Muscle of leg (tissue), 11 donors: ENCODE measurements around the gene TREML1. TPM values are rescaled to one million over a fixed set of nuclear protein-coding genes. Genes with fewer than 3 reads are reported as not detected.

Experiments
- DNase-seq: peaks from one replicate; pipeline ENCODE4 v3.0.0; 2013
- H3K27ac ChIP-seq: one replicate; pipeline ENCODE4 v1.5.1; 2013; ENCODE audit warnings: mild to moderate bottlenecking, low read length, control low read depth
- H3K27me3 ChIP-seq: one replicate; pipeline ENCODE4 v1.6.1; 2013; ENCODE audit warnings: low read length; ENCODE audit not compliant: control insufficient read depth, insufficient read depth
- H3K36me3 ChIP-seq: one replicate; pipeline ENCODE4 v1.6.1; 2013; ENCODE audit warnings: low read length; ENCODE audit not compliant: control insufficient read depth, insufficient read depth
- H3K4me1 ChIP-seq: one replicate; pipeline ENCODE4 v1.6.1; 2013; ENCODE audit warnings: low read length; ENCODE audit not compliant: control insufficient read depth, insufficient read depth
- H3K4me3 ChIP-seq: one replicate; pipeline ENCODE4 v1.5.1; 2013; ENCODE audit warnings: low read length, control low read depth
- H3K9me3 ChIP-seq: replicated peaks from 2 replicates; pipeline ENCODE4 v1.6.1; 2013; ENCODE audit warnings: low read depth, low read length; ENCODE audit not compliant: control insufficient read depth
- WGBS: methylation state at CpG from one replicate; pipeline ENCODE4 v1.1.5; 2013; ENCODE audit warnings: missing lambda C conversion rate; ENCODE audit not compliant: insufficient coverage; 5-methylcytosine and 5-hydroxymethylcytosine counted together
- polyA plus RNA-seq, 8 donors: library from polyadenylated mRNA; unstranded; fragments of 120-200 nt; gene quantifications; one replicate each; pipeline versions ENCODE4 v1.2.1 to v1.2.3, GENCODE V29; 2013; ENCODE audit warnings: inconsistent platforms in 1 of 8, low replicate concordance in 1 of 8; ENCODE audit not compliant: insufficient read length in 8 of 8, insufficient read depth in 1 of 8
- total RNA-seq: library from RNA; stranded (reverse); fragments of 120-200 nt; gene quantifications from one replicate; pipeline ENCODE4 v1.2.4, GENCODE V29; 2013

The TREML1 gene
- total and polyA plus RNA-seq, 9 donors, result 0.10 to 0.49 (median 0.17) TPM; not detected in 1

- Histone ChIP-seq H3K27ac (no peak overlapping the region), H3K9me3 (no peaks in the 10 kb centered on the region), H3K4me3 (no peak overlapping the region), H3K36me3 (no peaks in the 10 kb centered on the region), H3K27me3 (peaks cover 5% of the 10 kb centered on the region), H3K4me1 (no peaks in the 10 kb centered on the region)
- no CpG with 5 or more reads among the region's 2 CpGs for WGBS
- no peak for DNase-seq
Measured at GRCh38 chr6:41177695-41178094, 23.5 kb upstream of the TREML1 start.

GRCh38 chr6:41177287-41177686, 23.1 kb upstream of the TREML1 start:
- no peak overlapping the region for H3K27ac ChIP-seq
- no peak for DNase-seq
- no peak overlapping the region for H3K4me3 ChIP-seq
- no peaks in the 10 kb centered on the region for H3K36me3 ChIP-seq
- H3K27me3 ChIP-seq, result peaks cover 5% of the 10 kb centered on the region
- no peaks in the 10 kb centered on the region for H3K4me1 ChIP-seq
- 71% methylated on average over 3 of the region's 3 CpGs for WGBS
- H3K9me3 ChIP-seq, result no peaks in the 10 kb centered on the region

GRCh38 chr6:41176189-41176588, 22.0 kb upstream of the TREML1 start:
- Histone ChIP-seq H3K4me3 (no peak overlapping the region), H3K36me3 (no peaks in the 10 kb centered on the region), H3K9me3 (no peaks in the 10 kb centered on the region), H3K4me1 (no peaks in the 10 kb centered on the region), H3K27ac (no peak overlapping the region), H3K27me3 (peaks cover 9% of the 10 kb centered on the region)
- no peak for DNase-seq
- WGBS, result 92% methylated on average over 12 of the region's 12 CpGs

GRCh38 chr6:41175084-41175483, 20.9 kb upstream of the TREML1 start:
- no peaks in the 10 kb centered on the region for H3K4me1 ChIP-seq
- no CpG with 5 or more reads among the region's 1 CpG for WGBS
- H3K27me3 ChIP-seq, result peaks cover 7% of the 10 kb centered on the region
- no peak overlapping the region for H3K27ac ChIP-seq
- no peak for DNase-seq
- no peak overlapping the region for H3K4me3 ChIP-seq
- H3K9me3 ChIP-seq, result no peaks in the 10 kb centered on the region
- no peaks in the 10 kb centered on the region for H3K36me3 ChIP-seq

GRCh38 chr6:41174610-41175009, 20.5 kb upstream of the TREML1 start:
- Histone ChIP-seq H3K27me3 (peaks cover 7% of the 10 kb centered on the region), H3K27ac (no peak overlapping the region), H3K4me3 (no peak overlapping the region), H3K9me3 (no peaks in the 10 kb centered on the region), H3K4me1 (no peaks in the 10 kb centered on the region), H3K36me3 (no peaks in the 10 kb centered on the region)
- DNase-seq, result no peak
- WGBS, result 67% methylated on average over 1 of the region's 2 CpGs

- H3K4me1 ChIP-seq, result no peaks in the 10 kb centered on the region
- WGBS, result no CpG with 5 or more reads among the region's 3 CpGs
- H3K27me3 ChIP-seq, result peaks cover 5% of the 10 kb centered on the region
- H3K9me3 ChIP-seq, result no peaks in the 10 kb centered on the region
- no peak overlapping the region for H3K4me3 ChIP-seq
- no peak for DNase-seq
- H3K36me3 ChIP-seq, result no peaks in the 10 kb centered on the region
- H3K27ac ChIP-seq, result no peak overlapping the region
Measured at GRCh38 chr6:41171908-41172307, 17.8 kb upstream of the TREML1 start.

- H3K4me3 ChIP-seq, result no peak overlapping the region
- WGBS, result 75% methylated on average over 2 of the region's 4 CpGs
- H3K27me3 ChIP-seq, result peaks cover 5% of the 10 kb centered on the region
- no peaks in the 10 kb centered on the region for H3K36me3 ChIP-seq
- no peaks in the 10 kb centered on the region for H3K4me1 ChIP-seq
- H3K9me3 ChIP-seq, result no peaks in the 10 kb centered on the region
- no peak for DNase-seq
- H3K27ac ChIP-seq, result no peak overlapping the region
Measured at GRCh38 chr6:41170547-41171160, 16.5 kb upstream of the TREML1 start.

- Histone ChIP-seq H3K4me3 (no peak overlapping the region), H3K4me1 (no peaks in the 10 kb centered on the region), H3K27ac (no peak overlapping the region), H3K27me3 (peaks cover 5% of the 10 kb centered on the region), H3K36me3 (no peaks in the 10 kb centered on the region), H3K9me3 (no peaks in the 10 kb centered on the region)
- DNase-seq, result peak; percentile 29
- 85% methylated on average over 2 of the region's 5 CpGs for WGBS
Measured at GRCh38 chr6:41167173-41167963, 13.2 kb upstream of the TREML1 start.

- Histone ChIP-seq H3K9me3 (no peaks in the 10 kb centered on the region), H3K27ac (no peak overlapping the region), H3K27me3 (no peaks in the 10 kb centered on the region), H3K4me1 (peaks cover 6% of the 10 kb centered on the region), H3K4me3 (no peak overlapping the region), H3K36me3 (no peaks in the 10 kb centered on the region)
- WGBS, result no CpG with 5 or more reads among the region's 4 CpGs
- DNase-seq, result no peak
Measured at GRCh38 chr6:41164551-41165120, 10.5 kb upstream of the TREML1 start.

GRCh38 chr6:41163419-41163717, 9.2 kb upstream of the TREML1 start:
- whole genome bisulfite sequencing, result 67% methylated on average over 1 of the region's 1 CpG
- H3K4me3 ChIP-seq, result no peak overlapping the region
- peaks cover 2% of the 10 kb centered on the region for H3K27me3 ChIP-seq
- no peak for DNase-seq
- no peaks in the 10 kb centered on the region for H3K36me3 ChIP-seq
- no peak overlapping the region for H3K27ac ChIP-seq
- H3K9me3 ChIP-seq, result no peaks in the 10 kb centered on the region
- peaks cover 17% of the 10 kb centered on the region for H3K4me1 ChIP-seq
